ENCODE measurements around the gene DET1.

DNA sequence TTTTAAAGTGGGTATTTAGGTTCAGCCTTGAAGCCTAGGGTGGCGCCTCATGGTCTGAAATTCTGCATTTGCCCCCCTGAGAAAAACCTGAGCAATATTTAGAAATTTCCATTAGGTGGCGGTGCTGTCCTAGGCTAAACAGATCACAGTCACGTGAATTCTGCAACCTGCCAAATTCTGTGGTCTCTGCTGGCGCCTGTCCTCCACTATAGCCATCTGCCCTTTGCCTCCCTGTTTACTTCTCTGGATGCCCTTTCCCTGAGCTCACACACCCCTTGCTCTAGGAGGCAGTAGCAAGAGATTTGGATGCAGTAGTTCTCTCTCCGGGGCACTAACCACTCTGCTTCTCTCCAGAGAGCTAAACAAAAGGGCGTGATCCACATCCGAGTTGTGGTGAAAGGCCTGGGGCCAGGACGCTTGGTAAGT lies 69.8 kb downstream of the DET1 start:
- TF ChIP-seq, protein P1, sequence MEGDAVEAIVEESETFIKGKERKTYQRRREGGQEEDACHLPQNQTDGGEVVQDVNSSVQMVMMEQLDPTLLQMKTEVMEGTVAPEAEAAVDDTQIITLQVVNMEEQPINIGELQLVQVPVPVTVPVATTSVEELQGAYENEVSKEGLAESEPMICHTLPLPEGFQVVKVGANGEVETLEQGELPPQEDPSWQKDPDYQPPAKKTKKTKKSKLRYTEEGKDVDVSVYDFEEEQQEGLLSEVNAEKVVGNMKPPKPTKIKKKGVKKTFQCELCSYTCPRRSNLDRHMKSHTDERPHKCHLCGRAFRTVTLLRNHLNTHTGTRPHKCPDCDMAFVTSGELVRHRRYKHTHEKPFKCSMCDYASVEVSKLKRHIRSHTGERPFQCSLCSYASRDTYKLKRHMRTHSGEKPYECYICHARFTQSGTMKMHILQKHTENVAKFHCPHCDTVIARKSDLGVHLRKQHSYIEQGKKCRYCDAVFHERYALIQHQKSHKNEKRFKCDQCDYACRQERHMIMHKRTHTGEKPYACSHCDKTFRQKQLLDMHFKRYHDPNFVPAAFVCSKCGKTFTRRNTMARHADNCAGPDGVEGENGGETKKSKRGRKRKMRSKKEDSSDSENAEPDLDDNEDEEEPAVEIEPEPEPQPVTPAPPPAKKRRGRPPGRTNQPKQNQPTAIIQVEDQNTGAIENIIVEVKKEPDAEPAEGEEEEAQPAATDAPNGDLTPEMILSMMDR (IDR thresholded peaks at IDR 0.05), result peak in 3 of 4 experiments; percentile 19 to 52 (median 42)
- TF ChIP-seq POLR2A (IDR thresholded peaks at IDR 0.05), result no peak
- TF ChIP-seq POLR2AphosphoS5 (IDR thresholded peaks at IDR 0.05), result no peak

Measured in prostate gland (tissue), 2 donors.